IMR-90 (cell line): ENCODE data around the gene ADAMTSL1. TPM values are rescaled to one million over a fixed set of nuclear protein-coding genes. Genes with fewer than 3 reads are reported as not detected.

ENCODE experiments used
- CHD1 ChIP-seq: IDR thresholded peaks from 2 replicates; pipeline ENCODE4 v1.6.1; 2012; ENCODE audit warnings: low read depth, low read length, improper control_type of control experiment
- FOS ChIP-seq: fragments of 150-350 bp; IDR thresholded peaks from 2 replicates; pipeline ENCODE4 v1.6.1; 2016; ENCODE audit warnings: low read depth, low read length
- MAZ ChIP-seq: IDR thresholded peaks from 2 replicates; pipeline ENCODE4 v1.6.1; 2012; ENCODE audit warnings: low read depth, mild to moderate bottlenecking, low read length, improper control_type of control experiment, moderate library complexity, borderline replicate concordance
- NFE2L2 ChIP-seq: fragments of 150-350 bp; IDR thresholded peaks from 2 replicates; pipeline ENCODE4 v1.6.1; 2016; ENCODE audit warnings: low read depth, mild to moderate bottlenecking, low read length
- RCOR1 ChIP-seq: IDR thresholded peaks from 2 replicates; pipeline ENCODE4 v1.6.1; 2012; ENCODE audit warnings: mild to moderate bottlenecking, low read length, improper control_type of control experiment; ENCODE audit not compliant: insufficient replicate concordance
- polyA plus RNA-seq, 3 experiments: library from polyadenylated mRNA; depleted of rRNA; stranded (reverse); fragments of >200 nt; gene quantifications; 2 replicates each; pipeline ENCODE4 v1.2.3, GENCODE V29; 2012; ENCODE audit warnings: low replicate concordance in 1 of 3
- total RNA-seq: library from RNA; depleted of rRNA; stranded (reverse); fragments of >200 nt; gene quantifications from 2 replicates; pipeline ENCODE4 v1.2.3, GENCODE V29; 2012

The ADAMTSL1 gene
- total and polyA plus RNA-seq, 2 of the 4 experiments (the other 2 are of a cell fraction), result 38.2 to 62.2 TPM

DNA sequence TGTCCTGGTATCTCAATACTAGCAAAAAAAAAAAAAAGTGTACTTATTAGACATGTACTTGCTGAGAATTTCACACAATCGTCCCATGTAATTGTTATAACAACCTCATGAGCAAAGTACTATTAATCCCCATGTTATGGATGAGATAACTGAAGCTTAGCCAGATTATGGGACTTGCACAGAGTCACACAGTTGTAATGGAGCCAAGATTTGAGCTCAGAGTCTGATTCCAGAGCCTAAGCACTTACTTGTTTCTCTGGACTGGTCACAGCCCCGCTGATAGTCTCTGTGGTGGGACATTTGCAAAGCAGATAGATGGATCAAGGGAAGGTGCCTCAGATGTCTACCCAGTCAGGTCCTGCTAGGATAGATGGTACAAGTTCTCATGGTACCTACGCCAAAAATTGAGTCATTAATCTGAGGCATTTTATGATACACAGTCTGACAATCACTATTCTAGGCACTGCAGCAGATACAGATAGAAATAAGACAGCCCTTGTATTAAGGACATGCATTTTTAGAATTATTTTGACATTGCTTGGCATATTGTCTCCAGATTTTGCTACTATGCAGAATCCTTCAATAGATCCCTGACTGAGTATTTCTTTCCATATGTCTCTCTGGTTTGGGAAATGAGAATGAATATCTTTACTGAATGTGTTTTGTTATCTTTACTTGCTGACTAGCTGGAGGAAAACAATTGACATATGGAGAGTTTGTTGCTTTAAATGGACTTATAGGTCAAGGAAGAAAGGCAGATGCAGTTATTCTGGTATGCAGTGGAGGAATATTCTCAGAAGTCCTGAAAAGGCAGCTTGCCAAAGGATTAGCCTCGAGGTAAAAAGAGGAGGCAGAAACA lies 149.5 kb downstream of the ADAMTSL1 start (continued):
- TF ChIP-seq NFE2L2 (no peak), MAZ (no peak), FOS (no peak), CHD1 (no peak), RCOR1 (no peak)
